Non-pigmented ciliary epithelial cell (primary cell): ENCODE results near the gene EIF2S3B.

Experiments used
- DNase-seq: peaks from one replicate; pipeline ENCODE4 v3.0.0-alpha.2; 2010; ENCODE audit warnings: low read depth

Gene EIF2S3B

DNA sequence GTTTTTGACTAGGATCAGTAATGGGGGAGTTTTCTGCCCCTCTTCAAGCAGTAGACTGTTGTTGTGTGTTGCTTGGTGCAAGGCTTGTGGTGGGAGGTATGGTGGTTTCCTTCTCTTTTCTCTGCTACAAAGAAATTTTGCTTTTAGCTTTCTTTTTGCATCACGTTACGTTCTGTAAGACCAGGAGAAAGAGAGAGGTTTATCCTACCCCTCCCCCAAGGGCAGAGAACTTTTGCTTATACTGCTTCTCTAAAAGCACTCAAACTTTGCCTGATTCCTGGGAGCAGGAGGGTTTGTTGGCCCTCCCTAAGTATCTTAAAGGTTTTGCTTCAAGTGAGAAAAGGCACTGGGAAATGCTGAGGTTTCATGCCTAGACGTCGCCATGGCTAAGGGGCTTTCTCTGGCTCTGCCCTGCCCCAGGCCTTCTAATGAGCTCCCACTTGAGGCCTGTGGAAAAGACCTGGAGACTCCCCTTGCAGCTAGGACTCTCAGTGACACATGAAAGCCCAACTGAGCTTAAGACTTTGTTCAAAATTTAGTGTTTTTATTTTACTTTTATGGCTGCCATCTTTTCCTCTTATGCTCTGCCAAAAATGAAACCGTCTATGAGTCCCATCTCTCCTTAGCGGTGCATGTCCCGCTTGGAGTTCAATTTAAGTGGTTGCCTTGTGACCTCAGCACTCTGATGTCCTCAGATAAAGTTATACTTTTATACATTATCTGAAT is 49.2 kb downstream of the EIF2S3B start:
- DNase-seq = no peak

DNA sequence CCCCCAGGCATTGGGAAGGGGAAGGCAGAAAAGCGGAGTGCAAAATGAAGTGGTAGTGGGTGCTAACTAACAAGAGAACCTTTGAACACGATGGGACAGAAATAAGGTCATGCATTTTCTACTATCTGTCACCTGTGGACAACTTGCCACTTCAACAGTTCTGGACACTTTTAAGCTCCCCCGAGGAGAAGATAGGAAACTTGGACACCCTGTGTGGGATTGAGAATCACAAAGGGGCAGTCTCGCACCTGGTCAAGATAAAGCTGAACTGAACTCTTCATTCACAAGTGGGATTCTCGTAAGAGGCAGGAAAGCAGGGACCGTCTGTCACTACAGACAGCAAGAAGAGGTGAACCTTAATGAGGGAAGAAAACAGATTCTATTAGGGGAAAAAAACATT is 51.6 kb downstream of the EIF2S3B start:
- DNase-seq = no peak

DNA sequence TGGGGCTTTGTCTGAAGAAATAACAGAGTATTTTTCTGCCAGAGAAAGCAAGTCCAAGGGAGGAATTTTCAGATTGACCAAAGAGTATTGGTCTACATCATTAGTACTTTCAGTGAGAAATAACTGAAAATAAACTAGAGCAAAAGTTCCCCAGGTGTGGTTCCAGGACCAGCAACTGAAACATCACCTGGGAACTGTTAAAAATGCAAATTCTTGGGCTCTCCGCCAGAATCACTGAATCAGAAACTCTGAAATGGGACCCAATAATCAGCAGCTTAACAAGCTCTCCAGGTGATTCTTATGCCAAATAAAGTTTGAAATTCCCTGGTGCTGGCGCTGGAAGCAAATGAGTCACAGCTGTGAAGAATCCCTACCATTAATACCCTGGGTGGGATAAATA is 52.1 kb downstream of the EIF2S3B start:
- no peak for DNase-seq
